ENCODE results near the gene NLRP14. TPM values are rescaled to one million over a fixed set of nuclear protein-coding genes. Genes with fewer than 3 reads are reported as not detected.
A peak's percentile ranks its signal among the peaks of the same experiment; 100 is the strongest.

Gene NLRP14
- total RNA-seq, 1 donor from 2014 or later = 0.41 TPM

- no peak for DNase-seq (ENCODE audit: low spot score in 2 of 2)
- no peak for FAIRE-seq
These were observed 36.7 kb downstream of the NLRP14 start for GRCh38 chr11:7056828-7057513.

- DNase-seq (ENCODE audit: low spot score in 2 of 2) (no peak), FAIRE-seq (no peak)
These were observed 37.4 kb downstream of the NLRP14 start for GRCh38 chr11:7057641-7058040.

GRCh38 chr11:7060868-7061267 lies 40.6 kb downstream of the NLRP14 start:
- DNase-seq (ENCODE audit: low spot score in 2 of 2) (no peak), FAIRE-seq (no peak)

GRCh38 chr11:7062534-7062933 lies 42.3 kb downstream of the NLRP14 start:
- DNase-seq (ENCODE audit: low spot score in 2 of 2) (no peak), FAIRE-seq (no peak)

- no peak for FAIRE-seq
These were observed 52.2 kb downstream of the NLRP14 start for GRCh38 chr11:7072401-7073028.

GRCh38 chr11:7077101-7077500 lies 56.8 kb downstream of the NLRP14 start:
- FAIRE-seq (no peak), DNase-seq (ENCODE audit: low spot score in 2 of 2) (no peak)

More at GRCh38 chr11:7072401-7073028, 52.2 kb downstream of the NLRP14 start:
- DNase-seq (ENCODE audit: low spot score in 2 of 2) = no peak

GRCh38 chr11:7079545-7080135 lies 59.4 kb downstream of the NLRP14 start:
- FAIRE-seq = no peak
- no peak for DNase-seq (ENCODE audit: low spot score in 2 of 2)

- FAIRE-seq (no peak), DNase-seq (ENCODE audit: low spot score in 2 of 2) (no peak)
These were observed 60.6 kb downstream of the NLRP14 start for GRCh38 chr11:7080900-7081299.

- FAIRE-seq = no peak
These were observed 61.2 kb downstream of the NLRP14 start for GRCh38 chr11:7081441-7081840.

GRCh38 chr11:7088921-7089320 lies 68.6 kb downstream of the NLRP14 start, which contains the start of gene RBMXL2:
TSS of gene RBMXL2 (plus strand) at chr11:7088998. CDS start at chr11:7089121, 123 bp downstream.
- FAIRE-seq = no peak
- no peak for DNase-seq (ENCODE audit: low spot score in 2 of 2)

More at GRCh38 chr11:7081441-7081840, 61.2 kb downstream of the NLRP14 start:
- DNase-seq (ENCODE audit: low spot score in 2 of 2) = no peak

GRCh38 chr11:7089328-7090251 lies 69.3 kb downstream of the NLRP14 start:
- DNase-seq (ENCODE audit: low spot score in 2 of 2) (no peak), FAIRE-seq (no peak)

GRCh38 chr11:7098235-7098832 lies 78.1 kb downstream of the NLRP14 start:
- peak in 1 of 2 donors; percentile 32 for DNase-seq (ENCODE audit: low spot score in 2 of 2)
- FAIRE-seq = no peak

- DNase-seq (ENCODE audit: low spot score in 2 of 2) = no peak
- FAIRE-seq = no peak
These were observed 95.5 kb downstream of the NLRP14 start for GRCh38 chr11:7115780-7116179.

GRCh38 chr11:7116370-7116769 lies 96.1 kb downstream of the NLRP14 start:
- DNase-seq (ENCODE audit: low spot score in 2 of 2) = no peak
- peak; percentile 92 for FAIRE-seq

Other genes with a start within 250 kb of the NLRP14 start
- 0.41 TPM for gene OR2AG2, start 248.5 kb upstream of the NLRP14 start, total RNA-seq
- not detected for gene OR2AG1, start 237.5 kb upstream of the NLRP14 start, total RNA-seq
- 0.41 TPM for gene OR6A2, start 220.8 kb upstream of the NLRP14 start, total RNA-seq
- gene OR10A5, start 174.8 kb upstream of the NLRP14 start, total RNA-seq = not detected
- not detected for gene OR10A2, start 157.4 kb upstream of the NLRP14 start, total RNA-seq
- gene OR10A4, start 143.9 kb upstream of the NLRP14 start, total RNA-seq = not detected
- gene OR2D2, start 128.0 kb upstream of the NLRP14 start, total RNA-seq = 0.41 TPM
- gene OR2D3, start 99.5 kb upstream of the NLRP14 start, total RNA-seq = not detected
- gene ZNF215, start 94.1 kb upstream of the NLRP14 start, total RNA-seq = 5.3 TPM
- 15.9 TPM for gene ZNF214, start 133 bp upstream of the NLRP14 start, total RNA-seq
- gene RBMXL2, start 68.5 kb downstream of the NLRP14 start, total RNA-seq = not detected
- 7.3 TPM for gene SYT9, start 231.4 kb downstream of the NLRP14 start, total RNA-seq